GM21576 (cell line): ENCODE measurements around the gene PPIE.
"Not testable (repeated sequence)": the region's sequence is repeated elsewhere in the genome, so short reads cannot be mapped to it uniquely, and the experiment has no call there.

ENCODE experiments used
- ATAC-seq: cut with Tn5 transposase; IDR thresholded peaks from one replicate; pipeline ENCODE4 v1.9.1; 2021; ENCODE audit warnings: mild to moderate bottlenecking, moderate library complexity; ENCODE audit not compliant: unreplicated experiment

The PPIE gene

GRCh38 chr1:39757501-39757900, 18.8 kb downstream of the PPIE start:
- ATAC-seq: no peak

GRCh38 chr1:39758556-39759435, 20.1 kb downstream of the PPIE start:
- ATAC-seq: no peak

GRCh38 chr1:39759436-39759726, 20.7 kb downstream of the PPIE start:
- no peak for ATAC-seq

GRCh38 chr1:39760074-39761008, 21.7 kb downstream of the PPIE start:
- ATAC-seq: no peak

GRCh38 chr1:39761016-39761415, 22.3 kb downstream of the PPIE start:
- no peak for ATAC-seq

- no peak for ATAC-seq
These were observed 23.0 kb downstream of the PPIE start for GRCh38 chr1:39761557-39762260.

- no peak for ATAC-seq
These were observed 24.2 kb downstream of the PPIE start for GRCh38 chr1:39762550-39763540.

- ATAC-seq: not testable (repeated sequence)
These were observed 25.1 kb downstream of the PPIE start for GRCh38 chr1:39763619-39764374.

- not testable (repeated sequence) for ATAC-seq
These were observed 25.8 kb downstream of the PPIE start for GRCh38 chr1:39764512-39764911.

GRCh38 chr1:39766466-39766865, 27.8 kb downstream of the PPIE start:
- ATAC-seq: not testable (repeated sequence)

GRCh38 chr1:39769502-39769901, 30.8 kb downstream of the PPIE start:
- ATAC-seq: not testable (repeated sequence)

- ATAC-seq: not testable (repeated sequence)
These were observed 31.7 kb downstream of the PPIE start for GRCh38 chr1:39770100-39771021.

- ATAC-seq: not testable (repeated sequence)
These were observed 32.4 kb downstream of the PPIE start, which contains the start of gene OXCT2 for GRCh38 chr1:39771022-39771532. Gene OXCT2, minus strand, starts transcription at chr1:39771348. Its CDS starts 93 bp downstream, at chr1:39771255.

GRCh38 chr1:39773369-39773979, 34.8 kb downstream of the PPIE start:
- ATAC-seq: not testable (repeated sequence)

- not testable (repeated sequence) for ATAC-seq
These were observed 36.5 kb downstream of the PPIE start for GRCh38 chr1:39775141-39775540.

GRCh38 chr1:39775676-39776399, 37.2 kb downstream of the PPIE start:
- ATAC-seq: not testable (repeated sequence)

- no peak for ATAC-seq
These were observed 37.7 kb downstream of the PPIE start for GRCh38 chr1:39776400-39776713.
